ENCODE data around the gene MXD3.
A peak's percentile ranks its signal among the peaks of the same experiment; 100 is the strongest.
"Not testable (repeated sequence)": the region's sequence is repeated elsewhere in the genome, so short reads cannot be mapped to it uniquely, and the experiment has no call there.

The MXD3 gene, protein sequence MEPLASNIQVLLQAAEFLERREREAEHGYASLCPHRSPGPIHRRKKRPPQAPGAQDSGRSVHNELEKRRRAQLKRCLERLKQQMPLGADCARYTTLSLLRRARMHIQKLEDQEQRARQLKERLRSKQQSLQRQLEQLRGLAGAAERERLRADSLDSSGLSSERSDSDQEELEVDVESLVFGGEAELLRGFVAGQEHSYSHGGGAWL

DNA sequence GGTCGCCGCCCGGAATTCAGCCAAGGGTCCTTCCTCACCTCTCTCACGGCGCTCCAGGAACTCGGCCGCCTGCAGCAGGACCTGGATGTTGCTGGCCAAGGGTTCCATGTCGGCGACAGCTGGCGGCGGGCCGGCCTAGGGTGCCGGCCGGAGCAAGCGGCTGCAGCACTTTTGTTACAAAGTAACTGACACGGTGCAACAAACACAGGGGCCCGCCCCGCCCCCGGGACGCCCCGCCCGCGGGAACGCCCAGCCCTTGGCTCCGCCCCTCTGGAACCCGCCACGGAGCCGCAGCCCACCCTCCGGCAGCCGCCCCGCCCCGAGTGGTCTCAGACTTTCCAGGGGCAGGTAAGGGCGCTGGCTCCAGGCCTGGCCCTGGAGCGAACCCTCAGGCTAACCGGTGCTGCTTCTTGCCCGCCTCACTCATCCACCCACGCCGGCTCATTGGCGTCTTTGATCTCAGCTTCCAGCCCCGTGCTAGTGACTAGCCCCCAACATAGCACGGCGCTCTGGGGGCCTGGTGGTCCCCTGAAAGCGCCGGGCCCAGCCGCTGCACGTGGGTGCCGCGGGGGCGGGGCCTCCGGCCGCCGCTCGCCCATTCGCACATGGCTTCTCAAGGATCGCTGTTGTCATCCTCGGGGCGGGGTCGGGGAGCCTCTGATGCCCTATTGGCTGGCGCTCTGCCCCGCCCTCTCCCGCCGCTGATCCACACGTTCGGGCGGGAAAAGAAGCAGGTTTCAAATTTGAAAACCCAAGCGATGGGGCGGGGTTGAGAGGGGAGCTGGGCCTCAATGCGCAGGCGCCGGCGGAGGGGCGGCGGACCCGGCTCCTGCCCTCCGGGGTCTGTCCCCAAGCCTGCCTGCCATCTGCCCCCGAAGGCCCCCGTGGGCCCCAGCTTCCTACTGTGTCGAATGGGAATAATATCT lies at the start of gene MXD3:
TSS of gene MXD3 (minus strand) at position 176 of the 926 bp plus-strand sequence. CDS start at position 108, 68 bp downstream.
- peak; percentile 76 for DNase-seq

DNA sequence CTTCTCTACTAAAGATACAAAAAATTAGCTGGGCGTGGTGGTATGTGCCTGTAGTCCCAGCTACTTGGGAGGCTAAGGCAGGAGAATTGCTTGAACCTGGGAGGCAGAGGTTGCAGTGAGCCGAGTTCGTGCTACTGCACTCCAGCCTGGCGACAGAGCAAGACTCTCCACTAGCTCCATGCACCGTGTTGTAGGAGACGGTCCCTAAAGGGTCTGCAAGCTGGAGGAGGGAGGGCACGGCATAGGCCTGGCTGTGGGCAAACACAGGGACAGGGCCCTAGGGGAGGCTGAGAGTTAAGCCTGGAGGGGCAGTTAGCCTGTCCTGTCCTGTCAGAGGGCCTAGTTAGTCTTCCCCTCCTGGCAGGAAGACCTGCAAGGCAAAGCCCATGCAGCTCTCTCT lies 49.0 kb upstream of the MXD3 start:
- not testable (repeated sequence) for DNase-seq

DNA sequence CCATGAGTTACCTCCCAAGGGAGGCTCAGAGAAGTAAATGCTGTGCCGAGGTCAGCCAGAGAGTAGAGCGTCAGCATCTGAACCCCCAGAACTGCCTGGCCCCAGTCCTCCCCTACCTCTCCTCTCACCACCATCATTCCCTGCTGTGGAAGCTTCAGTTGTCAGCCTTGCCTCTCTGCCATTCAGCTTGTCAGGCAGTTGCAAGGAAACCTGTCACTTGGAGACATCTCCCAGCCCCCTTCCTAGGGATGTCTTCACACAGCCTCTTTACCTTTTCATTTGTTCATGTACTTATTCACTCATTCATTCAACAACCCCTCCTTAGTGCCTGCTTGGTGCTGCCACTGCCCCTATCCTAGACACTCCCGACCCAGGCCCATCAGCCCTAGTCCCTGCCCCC lies 48.2 kb upstream of the MXD3 start:
- no peak for DNase-seq

DNA sequence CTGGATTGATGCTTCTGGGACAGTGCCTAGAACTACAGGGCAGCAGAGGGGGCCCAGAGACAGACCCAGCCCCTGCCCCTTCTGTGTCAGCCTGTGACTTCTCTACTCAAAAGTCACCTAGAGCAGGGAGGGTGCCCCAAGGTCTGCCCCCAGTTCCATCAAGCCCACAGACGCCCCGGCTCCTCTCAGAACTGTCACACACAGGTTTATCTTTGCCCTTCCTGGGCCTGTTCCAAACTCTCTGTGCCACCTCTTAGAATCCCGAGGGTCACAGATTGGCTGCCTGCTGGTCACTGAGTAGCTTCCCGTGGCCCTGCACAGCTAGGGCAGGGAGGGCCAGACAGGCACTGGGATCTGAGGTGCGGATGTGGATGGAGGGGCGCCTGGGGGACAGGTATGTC lies 47.8 kb upstream of the MXD3 start:
- no peak for DNase-seq

DNA sequence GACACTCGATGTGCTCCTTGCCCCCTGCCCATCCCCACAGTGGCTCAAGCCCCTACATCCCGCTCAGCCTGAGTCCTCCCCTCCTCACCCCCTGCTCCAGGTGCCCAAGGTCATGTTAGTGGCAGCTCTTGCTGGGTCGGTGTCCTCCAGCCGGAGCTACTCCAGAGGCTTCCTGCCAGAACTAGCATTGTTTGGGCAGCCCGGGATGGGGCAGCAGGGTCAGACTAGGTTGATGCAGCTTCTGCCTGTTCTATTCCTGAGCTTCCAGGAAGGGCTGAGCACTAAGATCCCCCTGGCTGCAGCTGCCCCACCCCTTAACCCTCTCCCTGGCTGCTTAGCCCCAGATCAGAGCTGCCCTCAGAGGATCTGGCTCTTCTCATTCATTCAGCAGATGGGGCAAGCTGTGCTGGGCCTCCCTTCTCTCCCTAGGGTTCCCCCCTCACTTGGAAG lies 46.7 kb upstream of the MXD3 start:
- no peak for DNase-seq

DNA sequence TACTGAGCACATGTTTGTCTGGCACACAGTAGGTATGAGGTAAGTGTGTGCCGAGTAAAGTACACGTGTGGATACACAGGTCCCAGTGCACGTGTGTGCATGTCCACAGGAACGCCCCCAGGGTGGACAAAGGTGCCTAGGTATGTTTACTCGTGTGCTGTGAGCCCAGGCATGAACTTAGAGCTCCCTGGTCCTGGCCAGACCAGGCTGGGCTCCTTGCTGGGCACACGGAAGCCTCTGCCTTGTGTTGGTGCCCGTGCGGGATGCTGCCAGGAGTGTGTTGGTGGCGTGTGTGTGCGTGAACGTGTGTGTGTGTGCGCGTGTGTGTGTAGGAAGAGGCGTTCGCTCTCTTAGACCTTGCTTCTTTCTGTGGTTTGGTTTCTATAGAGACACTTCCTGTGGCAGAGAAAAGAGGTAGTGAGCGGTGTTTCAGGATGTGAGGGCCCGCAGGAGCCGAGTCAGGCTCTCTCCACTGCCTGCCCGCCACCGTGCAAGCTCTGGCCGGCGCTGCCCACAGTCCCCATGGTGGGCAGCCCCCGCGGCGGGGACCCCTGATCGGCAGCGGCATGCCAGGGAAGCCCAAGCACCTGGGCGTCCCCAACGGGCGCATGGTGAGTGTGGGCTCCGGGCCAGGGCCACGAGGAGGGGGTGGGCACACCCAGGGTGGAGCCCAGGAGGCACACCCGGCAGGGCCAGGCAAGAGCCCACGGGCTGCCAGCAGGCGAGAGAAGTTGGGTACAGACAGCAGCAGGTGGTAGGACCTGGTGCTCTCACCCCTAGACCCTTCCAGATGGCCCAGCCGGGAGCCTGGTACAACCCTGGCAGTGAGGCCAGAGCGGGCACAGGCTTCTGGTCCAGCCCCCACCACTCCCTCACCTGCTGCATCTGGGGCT lies 46.0 kb upstream of the MXD3 start, which contains the start of gene RGS14:
TSS of gene RGS14 (plus strand) at position 466 of the 893 bp plus-strand sequence. CDS start at position 567, 101 bp downstream.
- no peak for DNase-seq

DNA sequence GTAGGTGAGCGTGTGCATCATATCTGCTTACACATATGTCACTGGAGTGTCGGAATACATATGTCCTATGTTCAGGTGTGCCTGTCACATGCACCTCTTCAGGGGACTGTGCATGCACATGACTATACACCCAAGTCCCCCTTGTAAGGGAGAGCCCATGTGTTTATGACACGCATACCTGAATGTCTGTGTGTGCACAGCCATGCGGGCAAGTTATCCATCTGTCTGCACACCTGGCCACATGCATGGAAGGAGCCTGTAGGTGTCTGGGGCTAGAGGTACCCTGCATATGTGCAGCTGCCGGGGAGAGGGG lies 45.4 kb upstream of the MXD3 start:
- no peak for DNase-seq

DNA sequence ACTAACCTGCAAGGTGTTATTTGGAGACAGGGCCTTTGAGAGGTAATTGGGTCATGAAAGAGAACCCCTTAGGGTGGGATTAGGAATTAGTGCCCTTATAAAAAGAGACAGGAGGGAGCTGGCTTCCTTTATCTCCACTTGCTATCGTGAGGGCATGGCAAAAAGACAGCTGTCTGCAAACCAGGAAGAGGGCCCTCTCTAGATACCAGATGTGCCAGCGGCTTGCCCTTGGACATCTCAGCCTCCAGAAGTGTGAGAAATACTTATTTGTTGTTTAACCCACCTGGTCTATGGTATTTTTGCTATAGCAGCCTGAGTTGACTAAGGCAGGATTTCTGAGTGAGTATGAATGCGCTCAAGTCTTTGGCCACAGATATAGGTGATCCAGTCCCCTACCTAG lies 45.0 kb upstream of the MXD3 start:
- DNase-seq = no peak

DNA sequence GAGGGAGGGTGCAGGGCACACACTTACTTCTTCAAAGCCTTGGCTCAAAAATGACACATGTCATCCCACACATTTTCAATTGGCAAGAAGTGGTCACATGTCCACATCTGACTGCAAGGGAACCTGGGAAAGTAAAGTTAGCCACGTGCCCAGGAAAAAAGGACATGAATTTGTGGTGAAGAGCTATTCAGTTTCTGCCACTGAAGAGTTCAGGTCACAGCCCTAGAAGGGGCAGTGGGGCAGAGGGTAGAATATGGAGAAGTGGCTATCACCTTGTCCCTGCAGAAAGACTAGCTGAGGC lies 44.1 kb upstream of the MXD3 start:
- DNase-seq = no peak

DNA sequence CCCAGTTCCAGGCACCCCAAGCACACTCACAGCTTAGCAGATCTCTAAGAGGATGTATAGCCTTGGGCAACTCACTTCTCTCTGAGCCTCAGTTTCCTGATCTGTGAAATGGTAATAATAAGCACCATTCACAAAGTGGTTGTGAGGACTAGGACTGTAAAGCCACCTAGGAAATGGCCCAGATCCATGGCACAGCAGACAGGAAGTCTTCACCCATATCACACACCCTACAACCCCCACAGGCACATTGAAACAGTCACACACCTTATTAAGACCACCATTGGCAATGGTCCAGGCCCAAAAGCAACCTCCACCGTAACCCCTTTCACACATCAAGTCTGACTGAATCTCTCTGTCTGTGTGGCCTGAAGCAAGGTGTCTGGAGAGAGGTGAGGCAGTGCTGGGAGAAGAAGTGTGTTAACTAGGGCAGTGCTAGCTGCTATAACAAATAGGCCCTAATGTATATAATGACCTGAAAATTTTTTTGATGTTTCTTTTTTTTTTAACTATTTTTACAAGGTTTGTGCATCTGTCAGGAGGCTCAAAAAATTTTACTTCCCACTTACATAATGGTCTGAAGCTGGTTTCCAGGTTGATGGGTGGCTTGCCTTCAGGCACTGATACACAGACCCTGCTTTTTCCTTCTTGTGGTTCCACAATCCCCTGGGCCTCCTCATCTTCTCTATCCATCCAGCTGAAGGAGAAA lies 43.6 kb upstream of the MXD3 start:
- no peak for DNase-seq

DNA sequence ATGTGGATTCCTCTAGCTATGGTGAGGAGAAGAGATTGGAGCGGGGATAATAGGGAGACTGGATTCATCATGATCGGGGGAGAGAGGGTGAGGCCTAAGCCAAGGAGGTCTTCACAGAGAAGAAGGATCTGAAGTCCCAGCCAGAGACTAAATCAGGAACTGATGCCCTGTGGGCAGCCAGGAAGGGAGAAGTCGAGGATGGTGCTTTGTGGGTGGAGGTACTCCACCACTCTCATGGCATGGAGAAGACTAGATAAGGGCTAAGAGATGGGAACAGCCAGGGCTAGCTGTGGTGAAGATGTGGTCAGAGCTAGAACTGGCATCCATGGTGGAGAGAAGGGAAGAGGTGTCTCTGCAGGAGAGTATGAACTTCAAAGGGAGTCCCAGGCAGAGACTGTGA lies 43.0 kb upstream of the MXD3 start:
- no peak for DNase-seq

DNA sequence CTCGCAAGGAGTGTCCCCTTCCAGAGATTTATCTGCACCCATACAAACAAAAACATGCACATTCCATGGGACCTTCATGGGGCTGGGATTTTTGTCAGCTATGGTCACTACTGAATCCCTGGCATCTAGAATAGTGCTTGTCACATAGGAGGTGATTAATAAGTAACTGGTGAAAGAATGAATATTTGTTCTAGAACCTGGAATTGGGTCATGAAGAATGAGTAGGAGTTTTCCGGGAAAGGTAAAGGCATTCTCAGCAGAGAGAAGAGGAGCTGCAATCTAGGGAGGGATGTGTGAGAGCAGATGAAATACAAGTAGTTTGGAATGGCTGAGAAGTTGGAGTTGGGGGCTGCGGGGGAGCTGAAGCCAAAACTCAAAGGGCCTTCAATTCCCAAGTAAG lies 42.6 kb upstream of the MXD3 start:
- DNase-seq = no peak

DNA sequence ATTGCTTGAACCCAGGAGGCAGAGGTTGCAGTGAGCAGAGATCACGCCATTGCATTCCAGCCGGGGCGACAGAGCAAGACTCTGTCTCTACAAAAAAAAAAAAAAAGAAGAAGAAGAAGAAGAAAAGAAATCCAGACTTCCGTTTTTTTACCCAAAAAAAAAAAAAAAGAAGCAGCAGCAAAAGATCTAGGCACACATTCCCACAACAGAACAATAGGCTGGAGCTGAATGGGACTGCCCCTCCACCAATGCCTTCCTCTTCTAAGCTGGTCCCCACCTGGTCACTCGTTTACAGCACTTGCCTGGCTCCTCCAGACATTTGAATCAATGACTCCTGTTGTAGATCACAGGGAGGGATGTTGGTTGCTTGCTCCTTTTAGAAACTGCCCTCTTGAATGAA lies 41.4 kb upstream of the MXD3 start:
- no peak for DNase-seq

DNA sequence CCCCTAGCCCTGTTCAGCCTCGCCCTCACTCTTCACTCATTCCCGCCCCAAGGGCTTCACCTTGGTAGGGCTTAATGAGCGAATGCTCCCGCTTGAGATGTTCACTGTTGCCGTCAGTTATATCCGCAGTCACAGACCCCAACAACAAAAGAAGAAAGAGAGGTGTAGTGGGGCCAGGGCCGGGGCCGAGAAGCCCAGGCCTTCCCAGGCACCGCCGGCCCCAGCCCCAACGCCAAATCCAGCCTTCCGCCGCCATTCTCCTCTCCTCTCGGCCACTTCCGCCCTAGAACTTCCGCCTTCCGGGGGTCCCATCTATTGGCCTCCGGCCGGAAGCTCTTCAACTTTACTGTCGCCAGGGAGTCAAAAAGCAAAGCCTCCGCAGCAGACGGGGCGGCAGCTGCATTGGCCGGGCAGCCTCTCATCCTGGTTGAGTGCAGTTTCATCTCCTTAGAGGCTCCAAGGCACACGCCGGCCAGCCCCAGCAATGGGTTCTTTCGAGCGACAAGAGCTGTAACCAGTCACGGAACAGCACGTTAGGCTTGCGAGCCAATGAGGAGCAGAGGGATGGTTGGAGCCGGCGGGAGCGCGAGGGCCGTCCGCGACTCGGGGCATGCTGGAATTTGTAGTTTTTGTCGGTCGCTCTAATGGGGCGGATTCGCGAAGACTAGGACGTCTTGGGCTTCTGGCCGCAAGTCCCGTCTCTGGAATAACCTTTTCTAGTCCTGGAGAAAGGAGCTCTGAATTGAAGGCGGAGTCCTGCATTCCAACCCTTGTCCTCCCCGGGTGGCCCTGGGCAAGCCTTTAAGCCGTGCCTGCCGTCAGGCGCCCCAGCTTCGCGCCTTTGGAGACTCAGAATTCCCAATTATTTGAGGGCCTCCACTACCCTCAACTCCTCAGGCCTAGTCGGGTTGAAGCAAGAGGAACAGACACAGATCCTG lies 40.0 kb upstream of the MXD3 start, which contains the start of gene LMAN2:
TSS of gene LMAN2 (minus strand) at position 277 of the 938 bp plus-strand sequence. CDS start at position 256, 21 bp downstream.
- peak; percentile 68 for DNase-seq

DNA sequence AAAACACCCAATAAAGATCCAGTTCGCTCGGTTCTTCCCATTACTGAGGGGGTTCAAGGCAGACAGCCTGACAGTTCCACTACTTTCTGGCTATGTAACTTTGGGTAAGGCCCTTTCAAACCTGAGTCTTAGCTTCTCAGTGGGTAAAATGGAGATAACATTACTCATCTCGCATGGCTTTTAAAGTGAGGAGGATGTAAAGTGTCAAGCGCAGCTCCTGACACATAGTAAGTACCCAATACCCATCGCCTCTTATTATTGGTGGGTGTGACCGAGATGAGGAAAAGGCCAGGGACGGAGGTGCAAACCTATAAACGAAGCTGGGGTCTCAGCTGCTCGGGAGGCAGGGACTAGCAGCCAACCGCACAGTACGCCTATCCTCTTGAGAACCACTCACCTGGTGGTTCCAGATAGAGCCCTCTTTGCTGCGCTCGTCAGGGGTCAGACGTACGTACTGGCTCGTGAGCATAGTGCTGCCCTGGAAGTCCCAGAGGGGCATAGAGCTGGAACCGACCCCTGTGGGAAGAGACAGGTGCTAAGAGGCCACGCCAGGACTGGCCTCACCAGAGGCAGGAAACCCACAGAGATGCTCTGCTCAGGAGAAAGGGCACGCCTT lies 39.2 kb upstream of the MXD3 start:
- DNase-seq = no peak

DNA sequence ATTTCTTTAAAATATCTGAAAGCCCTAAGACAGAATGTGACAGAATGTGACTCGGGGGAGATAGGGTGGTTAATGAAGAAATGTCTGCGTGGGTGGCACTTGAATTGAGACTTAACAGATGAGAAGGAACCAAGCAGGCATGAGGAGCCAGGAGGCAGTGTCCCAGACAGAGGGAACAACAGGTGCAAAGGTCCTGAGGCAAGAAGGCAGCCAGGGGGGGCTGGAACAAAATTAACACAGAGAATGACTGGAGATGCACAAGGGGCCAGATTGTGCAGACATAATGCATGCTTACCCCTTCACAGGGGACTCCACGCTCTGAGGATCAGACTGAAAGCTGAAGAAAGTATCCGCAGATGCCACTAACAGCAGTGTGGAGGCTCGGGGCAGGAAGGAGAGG lies 38.1 kb upstream of the MXD3 start:
- DNase-seq = no peak

DNA sequence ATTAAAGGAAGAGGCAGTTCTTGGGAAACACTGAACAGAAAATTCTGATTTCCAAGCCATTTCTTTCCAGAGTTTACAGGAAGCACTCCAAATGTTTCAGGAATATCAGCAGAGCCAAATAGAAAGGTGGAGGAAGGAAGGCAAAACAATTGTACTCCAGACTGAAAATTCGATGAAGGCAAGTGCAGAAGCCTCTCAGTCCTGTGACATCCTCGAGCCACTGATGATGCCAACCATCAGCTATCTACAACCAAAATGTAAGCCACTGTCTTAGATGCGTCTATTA lies 37.6 kb upstream of the MXD3 start:
- DNase-seq = no peak

DNA sequence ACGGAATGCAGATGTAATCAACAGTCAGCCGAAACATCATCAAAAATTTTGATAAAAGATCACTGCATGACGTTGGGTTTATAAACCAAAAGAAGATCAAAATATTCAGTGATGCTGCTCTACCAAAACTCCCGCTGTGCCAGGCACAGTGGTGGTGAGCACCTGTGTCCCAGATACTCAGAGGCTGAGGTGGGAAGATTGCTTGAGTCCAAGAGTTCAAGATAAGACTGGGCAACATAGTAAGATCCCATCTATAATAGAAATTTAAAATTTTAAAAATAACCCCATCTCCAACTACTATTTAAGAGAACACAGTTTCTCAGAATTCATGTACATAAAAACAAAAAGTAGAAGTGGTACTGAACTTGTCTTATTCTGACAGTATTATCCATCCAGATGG lies 36.0 kb upstream of the MXD3 start:
- DNase-seq = no peak

DNA sequence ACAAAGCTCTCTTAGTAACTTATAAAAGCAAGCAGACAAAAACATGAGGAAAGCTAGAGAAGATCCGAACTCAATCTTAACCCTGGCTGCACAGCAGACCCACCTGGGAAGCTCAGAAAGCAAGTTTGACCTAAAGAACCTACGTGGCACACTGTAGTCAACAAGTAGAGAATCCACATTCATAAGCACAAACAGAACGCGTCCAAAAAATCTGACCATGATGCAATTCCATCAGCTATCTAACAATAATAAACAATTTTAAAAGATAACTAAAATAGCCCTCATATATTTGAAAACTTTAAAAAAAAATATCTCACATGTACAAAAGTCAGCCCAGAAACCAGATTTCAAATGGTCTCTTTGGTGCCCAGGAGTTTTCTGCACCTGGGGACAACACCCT lies 35.1 kb upstream of the MXD3 start:
- no peak for DNase-seq

DNA sequence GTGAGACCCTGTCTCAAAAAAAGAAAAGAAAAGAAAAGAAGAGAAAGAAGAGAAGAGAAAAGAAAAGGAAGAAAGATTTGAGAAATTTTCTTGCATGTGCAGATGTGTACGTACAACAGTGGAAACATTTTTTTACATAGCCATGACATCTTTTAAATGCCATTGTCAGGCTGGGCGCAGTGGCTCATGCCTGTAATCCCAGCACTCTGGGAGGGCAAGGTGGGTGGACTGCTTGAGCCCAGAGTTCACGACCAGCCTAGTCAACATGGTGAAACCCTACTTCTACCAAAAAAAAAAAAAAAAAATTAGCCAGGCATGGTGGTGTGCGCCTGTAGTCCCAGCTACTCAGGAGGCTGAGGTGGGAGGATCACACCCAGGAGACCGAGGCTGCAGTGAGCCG lies 33.2 kb upstream of the MXD3 start:
- DNase-seq = no peak

DNA sequence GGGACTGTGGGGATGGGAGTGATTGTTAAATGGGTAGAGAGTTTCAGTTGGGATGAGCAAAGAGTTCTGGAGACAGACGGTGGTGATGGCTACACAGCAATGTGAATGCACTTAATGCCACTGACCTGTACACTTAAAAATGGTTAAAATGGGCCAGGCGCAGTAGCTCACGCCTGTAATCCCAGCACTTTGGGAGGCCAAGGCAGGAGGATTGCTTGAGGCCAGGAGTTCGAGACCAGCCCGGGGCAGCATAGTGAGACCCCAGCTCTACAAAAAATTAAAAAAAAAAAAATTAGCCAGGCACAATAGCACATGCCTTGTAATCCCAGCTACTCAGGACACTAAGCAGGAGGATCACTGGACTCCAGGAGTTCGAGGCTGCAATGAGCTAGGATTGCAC lies 32.1 kb upstream of the MXD3 start:
- DNase-seq = no peak

Data from NCI-H2107 (cell line).